PFSK-1 (cell line): Measurements from ENCODE around the gene FBXL5.

Experiments
- FOXP2 ChIP-seq: optimal IDR thresholded peaks from 2 replicates; pipeline ENCODE3; 2011; ENCODE audit warnings: borderline replicate concordance, control low read depth, inconsistent platforms; ENCODE audit not compliant: insufficient read depth; ENCODE audit errors: extremely low read length, extremely low read depth
- POLR2AphosphoS5 ChIP-seq: IDR thresholded peaks from 2 replicates; pipeline ENCODE4 v1.6.1; 2012; ENCODE audit warnings: low read depth, mild to moderate bottlenecking, control low read depth, low read length, moderate library complexity
- SIN3A ChIP-seq: IDR thresholded peaks from 2 replicates; pipeline ENCODE4 v1.6.1; 2012; ENCODE audit warnings: mild to moderate bottlenecking, low read length, moderate library complexity, borderline replicate concordance; ENCODE audit not compliant: insufficient read depth
- TF ChIP-seq, protein P1 (sequence below), 2 experiments: IDR thresholded peaks; 2 replicates each; pipeline versions ENCODE4 v1.6.1 to v1.8.0; 2011 to 2012; ENCODE audit warnings: low read depth in 2 of 2, low read length in 2 of 2, control low read depth in 1 of 2, inconsistent platforms in 1 of 2, mild to moderate bottlenecking in 1 of 2, moderate library complexity in 1 of 2; ENCODE audit not compliant: insufficient read depth in 1 of 2

GRCh38 chr4:15684498-15684897 lies 29.3 kb upstream of the FBXL5 start:
- no peak for TF ChIP-seq POLR2AphosphoS5
- TF ChIP-seq, protein P1, sequence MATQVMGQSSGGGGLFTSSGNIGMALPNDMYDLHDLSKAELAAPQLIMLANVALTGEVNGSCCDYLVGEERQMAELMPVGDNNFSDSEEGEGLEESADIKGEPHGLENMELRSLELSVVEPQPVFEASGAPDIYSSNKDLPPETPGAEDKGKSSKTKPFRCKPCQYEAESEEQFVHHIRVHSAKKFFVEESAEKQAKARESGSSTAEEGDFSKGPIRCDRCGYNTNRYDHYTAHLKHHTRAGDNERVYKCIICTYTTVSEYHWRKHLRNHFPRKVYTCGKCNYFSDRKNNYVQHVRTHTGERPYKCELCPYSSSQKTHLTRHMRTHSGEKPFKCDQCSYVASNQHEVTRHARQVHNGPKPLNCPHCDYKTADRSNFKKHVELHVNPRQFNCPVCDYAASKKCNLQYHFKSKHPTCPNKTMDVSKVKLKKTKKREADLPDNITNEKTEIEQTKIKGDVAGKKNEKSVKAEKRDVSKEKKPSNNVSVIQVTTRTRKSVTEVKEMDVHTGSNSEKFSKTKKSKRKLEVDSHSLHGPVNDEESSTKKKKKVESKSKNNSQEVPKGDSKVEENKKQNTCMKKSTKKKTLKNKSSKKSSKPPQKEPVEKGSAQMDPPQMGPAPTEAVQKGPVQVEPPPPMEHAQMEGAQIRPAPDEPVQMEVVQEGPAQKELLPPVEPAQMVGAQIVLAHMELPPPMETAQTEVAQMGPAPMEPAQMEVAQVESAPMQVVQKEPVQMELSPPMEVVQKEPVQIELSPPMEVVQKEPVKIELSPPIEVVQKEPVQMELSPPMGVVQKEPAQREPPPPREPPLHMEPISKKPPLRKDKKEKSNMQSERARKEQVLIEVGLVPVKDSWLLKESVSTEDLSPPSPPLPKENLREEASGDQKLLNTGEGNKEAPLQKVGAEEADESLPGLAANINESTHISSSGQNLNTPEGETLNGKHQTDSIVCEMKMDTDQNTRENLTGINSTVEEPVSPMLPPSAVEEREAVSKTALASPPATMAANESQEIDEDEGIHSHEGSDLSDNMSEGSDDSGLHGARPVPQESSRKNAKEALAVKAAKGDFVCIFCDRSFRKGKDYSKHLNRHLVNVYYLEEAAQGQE (IDR thresholded peaks at IDR 0.05; ENCODE audit: insufficient read depth in 1 of 2, low read depth in 2 of 2, low read length in 2 of 2), result no peak
- no peak for TF ChIP-seq SIN3A
- no peak for TF ChIP-seq FOXP2
